Pancreas (tissue), 10 donors: ENCODE data around the gene FMO2. TPM values are rescaled to one million over a fixed set of nuclear protein-coding genes. Genes with fewer than 3 reads are reported as not detected.

ENCODE experiments used
- ATAC-seq, 4 donors: fragments of 200-7000 bp; cut with Tn5 transposase; one replicate each; pipeline versions ENCODE4 v1.8.0 to v1.9.1; 2020; ENCODE audit warnings: mild to moderate bottlenecking in 4 of 4, moderate library complexity in 4 of 4
- DNase-seq, 6 donors: peaks; one replicate each; pipeline ENCODE4 v3.0.0-alpha.2; 2020
- FAIRE-seq: peaks from 2 replicates; lab custom pipeline; 2012; peaks lifted over from hg19 to GRCh38; lab: Jason Lieb, UNC
- H3K27ac ChIP-seq, 4 donors: fragments of 200-600 bp; sonication (generic); 1 replicate in 3 of 4; 2 replicates in 1 of 4; pipeline versions ENCODE4 v1.5.0 to v1.8.0; 2020
- H3K27me3 ChIP-seq, 4 donors: fragments of 200-600 bp; one replicate each; pipeline ENCODE4 v1.8.0; 2021
- H3K36me3 ChIP-seq, 3 donors: fragments of 200-600 bp; sonication (generic) in 1 of 3; one replicate each; pipeline versions ENCODE4 v1.5.0 to v1.8.0; 2020 to 2021
- H3K4me1 ChIP-seq, 3 donors: fragments of 200-600 bp; one replicate each; pipeline ENCODE4 v1.8.0; 2021
- H3K4me3 ChIP-seq, 4 donors: fragments of 200-600 bp; sonication (generic) in 2 of 4; one replicate each; pipeline versions ENCODE4 v1.5.0 to v1.8.0; 2020 to 2021
- H3K9me3 ChIP-seq, 4 donors: fragments of 200-600 bp; one replicate each; pipeline ENCODE4 v1.8.0; 2021
- CTCF ChIP-seq, 4 donors: fragments of 200-600 bp; sonication (generic) in 3 of 4; IDR thresholded peaks; one replicate each; pipeline versions ENCODE4 v1.5.0 to v1.8.0; 2021; ENCODE audit warnings: antibody characterized with exemption in 4 of 4
- WGBS, 2 donors: extraction: QIAGEN DNeasy Blood & Tissue Kit; methylation state at CpG; one replicate each; pipeline ENCODE4 v1.1.7; 2013; 5-methylcytosine and 5-hydroxymethylcytosine counted together
- intact Hi-C, 3 donors: fragments of 100-400 bp; cut with DNase I; formaldehyde crosslinking; loops; one replicate each; pipeline versions ENCODE4 v1.11.1 to v1.14.2; 2022
- polyA plus RNA-seq, 2 donors: library from polyadenylated mRNA; stranded (reverse); fragments of 200-250 nt; gene quantifications; one replicate each; pipeline ENCODE4 v1.2.3, GENCODE V29; 2013
- total RNA-seq, 6 donors: library from RNA; stranded (reverse); fragmentation: NEBNext Ultra II Directional in 4 of 6; extraction: Animal tissue kit (Norgen Biotek cat#: 25700) in 4 of 6; gene quantifications; one replicate each; pipeline versions ENCODE4 v1.2.1 to v1.2.4, GENCODE V29; 2021 to 2023
- donor health status: healthy with polysubstance abuse.
- donor health status: DM: no; HTN: no; CAD: no; lungs with moderate emphysema.
- donor health status: DM: no; HTN: no; CAD: no.
- donor health status: control.
- donor health status: control.
- donor health status: Bipolar disorder and iron deficiency.
- donor health status: DM: yes; HTN: yes; CAD: no.
- donor health status: DM: no; HTN: no; CAD: no.
- donor health status: DM: no; HTN: no; CAD: no.
- donor health status: DM: yes; HTN: yes; CAD: no.

FMO2 gene
- total and polyA plus RNA-seq, 8 donors: 2.3 to 9.6 (median 6.2) TPM

GRCh38 chr1:171152549-171152948 lies 32.6 kb upstream of the FMO2 start:
- TF ChIP-seq CTCF (IDR thresholded peaks at IDR 0.05): no peak
- no peaks in the 10 kb centered on the region for H3K36me3 ChIP-seq

GRCh38 chr1:171155484-171155883 lies 29.6 kb upstream of the FMO2 start:
- Histone ChIP-seq H3K27ac (no peak overlapping the region), H3K4me1 (no peaks in the 10 kb centered on the region), H3K4me3 (no peak overlapping the region), H3K9me3 (no peaks in the 10 kb centered on the region), H3K27me3 (no peaks in the 10 kb centered on the region), H3K36me3 (no peaks in the 10 kb centered on the region)
- no peak for FAIRE-seq
- intact Hi-C loops: no loop called here
- no peak for ATAC-seq
- no peak for DNase-seq
- no peak for TF ChIP-seq CTCF (IDR thresholded peaks at IDR 0.05)

More at GRCh38 chr1:171152549-171152948, 32.6 kb upstream of the FMO2 start:
- FAIRE-seq (no peak), ATAC-seq (no peak), DNase-seq (no peak)
- Histone ChIP-seq H3K4me3 (no peak overlapping the region), H3K9me3 (no peaks in the 10 kb centered on the region), H3K4me1 (no peaks in the 10 kb centered on the region), H3K27ac (no peak overlapping the region), H3K27me3 (no peaks in the 10 kb centered on the region)
- WGBS, 2 donors: 56 to 72% methylated on average over 2 of the region's 2 CpGs
- intact Hi-C loops: no loop called here

GRCh38 chr1:171158096-171158495 lies 27.0 kb upstream of the FMO2 start:
- ATAC-seq (peak in 2 of 4 donors; percentile 40 to 48), FAIRE-seq (no peak), DNase-seq (no peak)
- Histone ChIP-seq H3K27ac (peak overlapping the region in 1 of 4 donors; percentile 72), H3K4me1 (no peaks in the 10 kb centered on the region), H3K4me3 (no peak overlapping the region), H3K27me3 (no peaks in the 10 kb centered on the region), H3K36me3 (no peaks in the 10 kb centered on the region), H3K9me3 (no peaks in the 10 kb centered on the region)
- TF ChIP-seq CTCF (IDR thresholded peaks at IDR 0.05): no peak
- 42 to 44% methylated on average over 5 of the region's 5 CpGs for WGBS, 2 donors
- intact Hi-C loops: no loop called here

- no peaks in the 10 kb centered on the region for H3K9me3 ChIP-seq
- H3K4me3 ChIP-seq: no peak overlapping the region
- H3K27me3 ChIP-seq: no peaks in the 10 kb centered on the region
- ATAC-seq: no peak
- 55 to 60% methylated on average over 3 of the region's 3 CpGs for WGBS, 2 donors
- H3K36me3 ChIP-seq: no peaks in the 10 kb centered on the region
- H3K27ac ChIP-seq: peak overlapping the region in 1 of 4 donors; percentile 72
- no peaks in the 10 kb centered on the region for H3K4me1 ChIP-seq
- DNase-seq: no peak
- intact Hi-C loops: no loop called here
- TF ChIP-seq CTCF (IDR thresholded peaks at IDR 0.05): no peak
- FAIRE-seq: no peak
Observed at GRCh38 chr1:171158551-171158950, 26.5 kb upstream of the FMO2 start.

- H3K4me3 ChIP-seq: no peak overlapping the region
- no peaks in the 10 kb centered on the region for H3K4me1 ChIP-seq
- H3K9me3 ChIP-seq: no peaks in the 10 kb centered on the region
- no peaks in the 10 kb centered on the region for H3K36me3 ChIP-seq
- ATAC-seq (no peak), DNase-seq (no peak), FAIRE-seq (no peak)
- no peaks in the 10 kb centered on the region for H3K27me3 ChIP-seq
- peak overlapping the region in 3 of 4 donors; percentile 45 to 72 (median 67) for H3K27ac ChIP-seq
- intact Hi-C loops: no loop called here
- 67 to 72% methylated on average over 2 of the region's 2 CpGs for WGBS, 2 donors
- no peak for TF ChIP-seq CTCF (IDR thresholded peaks at IDR 0.05)
Observed at GRCh38 chr1:171159148-171159547, 26.0 kb upstream of the FMO2 start.
